Naive thymus-derived CD8-positive, alpha-beta T cell (primary cell): Measurements from ENCODE around the gene FATE1. TPM values are rescaled to one million over a fixed set of nuclear protein-coding genes. Genes with fewer than 3 reads are reported as not detected.

ENCODE experiments used
- ATAC-seq, 2 donors: fragments of 150-1000 bp; cut with Tn5 transposase in 1 of 2; sonication (Bioruptor Pico), chemical (Tn5 transposase) in 1 of 2; 1 replicate in 1 of 2; 2 replicates in 1 of 2; pipeline ENCODE4 v1.10.0; 2021; ENCODE audit warnings: mild to moderate bottlenecking in 2 of 2, moderate library complexity in 2 of 2
- POLR2A ChIA-PET: fragments of 350-600 bp; sonication (Branson Sonifier 250); formaldehyde crosslinking; loops from one replicate; lab custom pipeline; 2021; ENCODE audit warnings: antibody characterized with exemption; lab: Charles Lee
- DNase-seq, 10 donors: peaks; one replicate each; pipeline versions ENCODE4 v3.0.0 to v3.0.0-alpha.2; 2020 to 2022
- H3K27ac Mint-ChIP-seq, 10 donors: one replicate each; pipeline ENCODE4 v1.8.0; 2020 to 2022; ENCODE audit warnings: mild to moderate bottlenecking in 10 of 10, mixed read lengths in 10 of 10, moderate library complexity in 4 of 10, inconsistent platforms in 1 of 10
- H3K27me3 Mint-ChIP-seq, 5 donors: one replicate each; pipeline ENCODE4 v1.8.0; 2021 to 2022; ENCODE audit warnings: mixed read lengths in 5 of 5
- H3K36me3 Mint-ChIP-seq, 3 donors: one replicate each; pipeline ENCODE4 v1.8.0; 2020 to 2022; ENCODE audit warnings: mixed read lengths in 3 of 3, mild to moderate bottlenecking in 2 of 3, inconsistent platforms in 1 of 3
- H3K4me1 Mint-ChIP-seq, 4 donors: one replicate each; pipeline ENCODE4 v1.8.0; 2021 to 2022; ENCODE audit warnings: mixed read lengths in 4 of 4
- H3K4me3 Mint-ChIP-seq, 10 donors: one replicate each; pipeline ENCODE4 v1.8.0; 2020 to 2022; ENCODE audit warnings: mild to moderate bottlenecking in 10 of 10, mixed read lengths in 10 of 10, moderate library complexity in 6 of 10, inconsistent platforms in 1 of 10
- H3K9me3 Mint-ChIP-seq, 9 donors: one replicate each; pipeline ENCODE4 v1.8.0; 2020 to 2022; ENCODE audit warnings: mixed read lengths in 9 of 9, mild to moderate bottlenecking in 3 of 9, inconsistent platforms in 1 of 9, moderate library complexity in 1 of 9
- polyA plus RNA-seq, 3 donors: library from polyadenylated mRNA; unstranded; fragments of 300-500 nt; fragmentation: Illumina TruSeq; gene quantifications; one replicate each; pipeline ENCODE4 v1.2.3, GENCODE V29; 2021
- total RNA-seq, 8 experiments: library from RNA in 2 of 8; stranded (reverse) in 2 of 8; gene quantifications; one replicate each; pipeline ENCODE4 v1.2.3 and lab custom pipeline; 2021 to 2026

Gene FATE1
- total and polyA plus RNA-seq, 5 experiments from 2014 or later, result not detected

DNA sequence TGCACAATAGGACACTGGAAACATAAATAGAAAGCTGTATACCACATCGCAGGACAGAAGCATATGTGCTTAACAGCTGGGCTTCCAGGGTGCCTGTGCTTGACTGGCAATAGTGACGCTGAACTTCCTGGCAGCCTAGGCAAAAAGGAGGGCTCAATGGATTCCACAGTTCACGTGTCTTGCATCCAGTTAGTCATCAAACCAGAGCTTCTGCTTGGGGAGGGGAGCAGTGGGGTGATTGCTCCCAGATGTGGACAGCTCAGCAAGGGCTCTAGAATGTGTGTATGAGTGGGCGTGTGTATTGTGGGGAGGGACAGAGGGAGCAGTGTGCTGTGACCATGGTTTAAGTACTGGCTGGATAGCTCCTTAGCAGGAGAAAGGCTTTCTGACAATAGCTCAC lies 18.3 kb upstream of the FATE1 start:
- POLR2A ChIA-PET, result no interaction called here
- DNase-seq, result no peak
- ATAC-seq, result no peak
- Mint-ChIP-seq H3K4me1 (peaks cover 0 to 5% (median under 1%) of the 10 kb centered on the region in 4 donors), H3K36me3 (no peaks in the 10 kb centered on the region), H3K27ac (no peak overlapping the region), H3K4me3 (no peak overlapping the region), H3K27me3 (peaks cover 6 to 40% (median 20%) of the 10 kb centered on the region in 5 donors), H3K9me3 (no peaks in the 10 kb centered on the region)

DNA sequence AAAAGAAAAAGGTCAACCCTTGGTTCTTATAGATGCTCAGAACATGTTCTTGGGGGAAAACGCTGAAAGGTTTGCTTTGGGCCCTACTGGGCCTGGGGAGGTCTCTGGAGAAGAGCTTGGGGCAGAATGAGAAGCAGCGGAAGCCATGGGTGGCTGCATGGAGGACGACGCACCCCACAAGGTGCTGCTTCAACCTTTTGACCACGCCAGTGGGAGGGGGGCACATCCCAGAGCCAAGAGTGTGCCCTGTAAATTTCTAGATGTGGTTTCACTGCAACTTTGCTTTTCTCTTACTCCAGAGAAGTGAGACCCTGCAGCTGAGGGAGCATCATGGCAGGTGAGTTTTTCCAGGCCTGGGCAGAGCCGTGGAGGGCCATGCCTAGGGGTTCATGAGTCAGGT lies 17.4 kb upstream of the FATE1 start:
- H3K36me3 Mint-ChIP-seq, result no peaks in the 10 kb centered on the region
- ATAC-seq (no peak), DNase-seq (no peak)
- no peak overlapping the region for H3K4me3 Mint-ChIP-seq
- H3K27ac Mint-ChIP-seq, result no peak overlapping the region
- H3K9me3 Mint-ChIP-seq, result no peaks in the 10 kb centered on the region
- POLR2A ChIA-PET, result no interaction called here
- peaks cover 3 to 34% (median 17%) of the 10 kb centered on the region in 5 donors for H3K27me3 Mint-ChIP-seq
- peaks cover 0 to 5% (median 0%) of the 10 kb centered on the region in 4 donors for H3K4me1 Mint-ChIP-seq

DNA sequence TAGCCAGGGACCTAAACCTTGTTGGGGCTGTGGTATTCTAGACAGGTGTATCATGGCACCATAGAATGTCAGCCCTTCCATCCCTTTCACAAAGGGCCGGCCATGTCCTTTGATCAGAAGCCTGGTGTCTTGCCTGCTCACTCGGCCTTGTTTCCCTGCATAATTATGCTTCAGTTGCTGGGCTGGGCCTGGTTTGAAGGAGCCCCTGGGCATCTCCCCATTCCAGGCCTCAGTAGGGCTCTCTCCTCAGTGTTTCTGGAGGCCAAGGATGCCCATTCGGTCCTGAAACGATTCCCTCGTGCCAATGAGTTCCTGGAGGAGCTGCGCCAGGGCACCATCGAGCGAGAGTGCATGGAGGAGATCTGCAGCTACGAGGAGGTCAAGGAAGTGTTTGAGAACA lies 16.1 kb upstream of the FATE1 start:
- H3K4me1 Mint-ChIP-seq, result peaks cover 0 to 4% (median 0%) of the 10 kb centered on the region in 4 donors
- no peak overlapping the region for H3K4me3 Mint-ChIP-seq
- no peak overlapping the region for H3K27ac Mint-ChIP-seq
- H3K9me3 Mint-ChIP-seq, result no peaks in the 10 kb centered on the region
- DNase-seq (no peak), ATAC-seq (no peak)
- peaks cover 3 to 28% (median 12%) of the 10 kb centered on the region in 5 donors for H3K27me3 Mint-ChIP-seq
- POLR2A ChIA-PET, result no interaction called here
- H3K36me3 Mint-ChIP-seq, result no peaks in the 10 kb centered on the region

DNA sequence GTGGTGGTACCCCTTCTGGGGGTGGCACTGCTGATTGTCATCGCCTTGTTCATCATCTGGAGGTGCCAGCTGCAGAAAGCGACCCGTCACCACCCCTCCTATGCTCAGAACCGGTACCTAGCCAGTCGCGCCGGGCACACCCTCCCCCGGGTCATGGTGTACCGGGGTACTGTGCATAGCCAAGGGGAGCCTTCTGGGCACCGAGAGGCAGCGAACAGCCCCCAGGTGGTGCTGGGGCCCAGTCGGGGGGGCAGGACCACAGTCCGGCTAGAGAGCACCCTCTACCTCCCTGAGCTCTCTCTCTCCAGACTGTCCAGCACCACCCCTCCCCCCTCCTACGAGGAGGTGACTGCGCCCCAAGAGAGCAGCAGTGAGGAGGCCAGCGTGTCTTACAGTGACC lies 15.3 kb upstream of the FATE1 start:
- Mint-ChIP-seq H3K27ac (no peak overlapping the region), H3K4me3 (no peak overlapping the region), H3K27me3 (peaks cover 2 to 24% (median 11%) of the 10 kb centered on the region in 5 donors), H3K4me1 (peaks cover 0 to 2% (median 0%) of the 10 kb centered on the region in 4 donors), H3K9me3 (no peaks in the 10 kb centered on the region), H3K36me3 (no peaks in the 10 kb centered on the region)
- DNase-seq, result no peak
- POLR2A ChIA-PET, result no interaction called here
- no peak for ATAC-seq

DNA sequence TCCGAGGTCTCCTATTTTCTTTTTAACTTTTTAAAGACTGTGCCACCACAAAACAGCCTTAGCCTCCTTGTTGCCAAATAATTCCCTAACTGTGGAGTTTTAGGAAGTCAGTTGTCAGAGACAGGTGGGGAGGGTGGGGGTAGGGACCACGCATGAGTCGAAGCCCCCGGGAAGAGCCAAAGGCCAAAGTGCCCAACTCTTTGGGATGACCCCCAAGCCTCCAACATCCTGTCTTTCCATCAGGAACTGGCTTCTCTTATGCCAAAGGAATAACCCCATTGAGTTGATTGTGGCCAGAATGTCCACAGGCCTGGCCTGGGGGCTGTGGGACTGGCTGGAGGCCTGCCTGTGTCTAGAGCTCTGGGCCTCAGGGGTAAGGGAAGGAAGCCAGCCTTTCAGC lies 14.8 kb upstream of the FATE1 start:
- H3K4me1 Mint-ChIP-seq, result no peaks in the 10 kb centered on the region
- POLR2A ChIA-PET, result no interaction called here
- H3K9me3 Mint-ChIP-seq, result no peaks in the 10 kb centered on the region
- H3K36me3 Mint-ChIP-seq, result no peaks in the 10 kb centered on the region
- H3K4me3 Mint-ChIP-seq, result no peak overlapping the region
- ATAC-seq (no peak), DNase-seq (no peak)
- no peak overlapping the region for H3K27ac Mint-ChIP-seq
- peaks cover 0 to 19% (median 6%) of the 10 kb centered on the region in 5 donors for H3K27me3 Mint-ChIP-seq

DNA sequence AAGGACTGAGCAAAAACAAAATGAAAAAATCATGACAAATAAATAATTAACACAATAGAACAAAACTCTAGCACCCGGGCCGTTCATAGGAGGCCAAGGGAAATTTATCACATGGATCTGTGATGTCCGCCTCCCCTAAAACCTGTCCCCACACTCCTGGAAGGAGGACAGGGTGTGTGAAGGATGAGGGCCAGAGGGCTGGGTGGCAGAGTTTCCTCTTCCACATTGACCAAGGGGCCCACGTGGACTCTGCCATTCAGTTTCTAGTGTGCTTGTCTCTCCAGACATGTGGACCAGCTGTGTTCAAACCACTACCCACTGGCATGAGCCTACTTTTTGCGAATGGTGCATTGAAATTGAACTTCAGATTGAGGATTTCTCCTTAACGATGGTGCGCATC lies 14.3 kb upstream of the FATE1 start:
- POLR2A ChIA-PET, result no interaction called here
- Mint-ChIP-seq H3K9me3 (no peaks in the 10 kb centered on the region), H3K4me1 (no peaks in the 10 kb centered on the region), H3K27ac (no peak overlapping the region), H3K36me3 (no peaks in the 10 kb centered on the region), H3K27me3 (peaks cover 0 to 14% (median 6%) of the 10 kb centered on the region in 5 donors), H3K4me3 (no peak overlapping the region)
- no peak for DNase-seq
- no peak for ATAC-seq

DNA sequence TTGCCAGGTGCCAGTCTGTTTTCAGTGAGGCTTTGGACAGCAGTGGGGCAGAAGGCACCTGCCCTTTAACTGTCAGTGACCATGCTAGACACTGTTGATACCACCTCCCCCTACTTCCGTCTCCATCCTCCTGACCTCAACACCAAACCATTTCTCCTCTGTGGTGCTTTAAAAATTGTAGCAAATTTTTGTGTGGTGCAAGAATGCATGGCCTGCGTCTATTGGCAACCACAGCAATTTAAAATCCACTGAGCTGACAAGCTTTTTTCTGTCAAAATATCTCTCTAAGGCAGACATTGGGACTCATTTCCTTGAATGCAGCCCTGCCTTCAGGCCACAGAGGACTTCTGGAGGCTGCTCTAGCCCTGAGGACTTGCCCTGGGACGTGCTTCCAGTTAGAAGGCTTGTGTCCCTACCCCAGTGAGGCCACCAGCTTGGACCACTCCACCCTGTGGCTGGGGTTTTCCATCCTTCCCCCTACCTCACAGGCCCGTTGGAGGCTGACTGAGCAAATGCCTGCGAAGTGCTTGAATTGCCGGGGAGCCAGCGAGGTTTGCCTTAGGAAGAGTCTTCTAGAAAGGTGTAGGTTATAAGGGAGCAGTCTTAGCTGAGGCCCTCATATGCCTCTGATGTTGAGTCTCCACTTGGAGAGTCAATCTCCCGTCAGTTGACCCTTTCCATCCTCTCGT lies 13.7 kb upstream of the FATE1 start:
- ATAC-seq (no peak), DNase-seq (no peak)
- Mint-ChIP-seq H3K27me3 (peaks cover 0 to 8% (median 6%) of the 10 kb centered on the region in 5 donors), H3K9me3 (no peaks in the 10 kb centered on the region), H3K36me3 (no peaks in the 10 kb centered on the region), H3K4me1 (no peaks in the 10 kb centered on the region), H3K4me3 (no peak overlapping the region), H3K27ac (no peak overlapping the region)
- POLR2A ChIA-PET, result no interaction called here

DNA sequence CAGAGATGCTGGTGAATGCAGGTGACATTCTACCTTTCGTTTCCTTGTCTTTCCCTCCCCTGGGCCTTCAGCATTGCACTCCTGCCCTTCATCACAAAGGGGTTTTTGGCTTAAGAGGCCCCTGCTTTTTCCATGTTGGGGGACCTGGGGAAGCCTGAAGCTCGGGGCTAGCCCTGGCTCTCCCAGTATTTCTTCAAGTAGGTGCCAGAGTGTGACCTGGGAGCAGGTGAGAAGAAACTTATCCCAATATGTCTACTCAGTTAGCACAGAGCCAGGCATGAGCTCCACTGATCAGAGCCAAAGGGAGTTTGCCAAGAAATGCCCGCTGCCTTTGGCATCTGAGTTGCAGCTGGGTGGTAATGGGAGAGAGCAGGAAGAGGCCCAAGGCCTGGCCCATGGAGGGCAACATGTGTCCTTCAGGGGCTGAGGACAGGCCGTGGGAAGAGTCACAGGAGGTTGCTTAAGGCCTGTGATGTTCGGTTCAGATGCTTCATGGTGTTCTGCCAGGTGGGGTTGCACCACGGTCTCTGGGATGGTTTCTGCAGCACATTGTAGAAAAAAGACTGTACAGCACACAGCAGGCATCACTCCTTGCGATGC lies 13.0 kb upstream of the FATE1 start:
- POLR2A ChIA-PET, result no interaction called here
- ATAC-seq (no peak), DNase-seq (no peak)
- H3K4me3 Mint-ChIP-seq, result no peak overlapping the region
- H3K27me3 Mint-ChIP-seq, result peaks cover 0 to 3% (median 1%) of the 10 kb centered on the region in 5 donors
- H3K36me3 Mint-ChIP-seq, result no peaks in the 10 kb centered on the region
- H3K9me3 Mint-ChIP-seq, result no peaks in the 10 kb centered on the region
- no peak overlapping the region for H3K27ac Mint-ChIP-seq
- H3K4me1 Mint-ChIP-seq, result no peaks in the 10 kb centered on the region

DNA sequence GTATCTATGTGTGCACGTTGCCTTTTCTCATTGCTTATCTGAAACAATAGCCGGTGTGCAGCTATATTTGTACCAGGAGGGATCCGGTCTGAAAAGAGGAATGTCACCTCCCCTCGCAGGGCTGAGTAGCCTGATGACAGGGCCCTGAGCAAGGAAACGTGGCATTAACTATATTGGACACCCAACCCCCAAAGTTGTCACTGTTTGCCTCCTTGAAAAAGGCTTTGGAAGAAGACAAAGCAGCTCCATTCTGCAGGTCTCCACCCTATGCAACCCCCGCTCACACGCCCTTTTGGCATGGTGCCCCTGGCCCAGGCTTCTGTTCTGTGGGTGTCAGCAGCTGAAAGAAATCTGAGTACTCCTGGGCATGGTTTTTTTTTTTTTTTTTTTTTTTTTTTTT lies 12.3 kb upstream of the FATE1 start:
- Mint-ChIP-seq H3K9me3 (no peaks in the 10 kb centered on the region), H3K27me3 (peaks cover 0 to 3% (median 0%) of the 10 kb centered on the region in 5 donors), H3K4me3 (no peak overlapping the region), H3K4me1 (no peaks in the 10 kb centered on the region), H3K36me3 (no peaks in the 10 kb centered on the region), H3K27ac (no peak overlapping the region)
- no peak for ATAC-seq
- DNase-seq, result no peak
- POLR2A ChIA-PET, result no interaction called here

DNA sequence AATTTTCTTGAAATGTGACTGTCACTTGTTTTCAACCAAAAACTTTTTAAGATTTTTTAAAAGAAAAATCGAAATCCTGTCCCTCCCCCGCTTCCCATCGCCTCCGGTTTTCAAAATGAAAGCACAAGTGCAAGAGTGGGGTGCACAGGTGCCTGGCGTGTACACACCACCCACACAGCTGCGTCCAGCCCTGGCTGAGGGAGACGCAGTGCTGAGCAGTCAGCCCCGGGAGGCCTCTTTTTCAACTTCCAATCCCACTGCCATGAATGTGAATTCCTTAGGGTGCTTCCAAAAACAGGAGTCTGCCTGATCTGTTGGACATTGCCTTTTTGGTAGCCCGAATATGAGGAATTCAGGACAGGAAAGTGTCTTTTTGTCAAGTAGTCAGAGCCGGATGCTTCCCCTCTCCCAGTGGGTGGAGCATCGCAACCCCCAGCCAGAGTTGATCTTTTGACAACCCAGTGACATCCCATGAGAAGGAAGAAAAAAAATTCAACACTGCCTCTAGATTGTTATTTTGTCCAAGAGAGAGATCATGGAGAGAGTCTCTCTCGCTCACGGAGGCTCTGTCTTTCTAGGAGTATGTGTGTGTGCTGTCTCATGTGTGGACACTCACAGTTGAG lies 11.7 kb upstream of the FATE1 start:
- Mint-ChIP-seq H3K4me3 (no peak overlapping the region), H3K4me1 (no peaks in the 10 kb centered on the region), H3K9me3 (no peaks in the 10 kb centered on the region), H3K27ac (no peak overlapping the region), H3K36me3 (no peaks in the 10 kb centered on the region), H3K27me3 (peaks cover 0 to 3% (median 0%) of the 10 kb centered on the region in 5 donors)
- DNase-seq, result no peak
- POLR2A ChIA-PET, result no interaction called here
- ATAC-seq, result no peak

DNA sequence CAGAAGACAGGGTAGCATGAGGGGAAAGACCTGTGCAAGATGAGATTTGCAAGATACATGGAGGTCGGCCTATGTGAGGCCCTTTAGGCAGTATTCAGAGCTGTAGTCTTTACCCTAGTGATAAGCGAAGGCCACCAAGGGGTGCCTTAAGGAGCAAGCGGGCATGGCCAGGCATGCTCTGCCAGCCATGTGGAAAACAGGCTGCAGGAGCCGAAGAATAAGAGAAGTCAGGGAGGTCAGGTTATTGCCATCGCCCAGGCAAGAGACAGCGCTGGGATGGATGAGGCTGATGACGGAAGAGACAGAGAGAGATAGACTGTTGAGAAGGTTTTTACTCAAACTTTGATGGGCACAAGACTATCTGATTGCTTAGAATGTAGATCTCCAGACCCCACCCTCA lies 7.0 kb upstream of the FATE1 start:
- Mint-ChIP-seq H3K4me3 (no peak overlapping the region), H3K4me1 (no peaks in the 10 kb centered on the region), H3K27me3 (peaks cover 0 to 4% (median 0%) of the 10 kb centered on the region in 5 donors), H3K36me3 (no peaks in the 10 kb centered on the region), H3K9me3 (no peaks in the 10 kb centered on the region), H3K27ac (no peak overlapping the region)
- no peak for DNase-seq
- ATAC-seq, result no peak
- POLR2A ChIA-PET, result no interaction called here

DNA sequence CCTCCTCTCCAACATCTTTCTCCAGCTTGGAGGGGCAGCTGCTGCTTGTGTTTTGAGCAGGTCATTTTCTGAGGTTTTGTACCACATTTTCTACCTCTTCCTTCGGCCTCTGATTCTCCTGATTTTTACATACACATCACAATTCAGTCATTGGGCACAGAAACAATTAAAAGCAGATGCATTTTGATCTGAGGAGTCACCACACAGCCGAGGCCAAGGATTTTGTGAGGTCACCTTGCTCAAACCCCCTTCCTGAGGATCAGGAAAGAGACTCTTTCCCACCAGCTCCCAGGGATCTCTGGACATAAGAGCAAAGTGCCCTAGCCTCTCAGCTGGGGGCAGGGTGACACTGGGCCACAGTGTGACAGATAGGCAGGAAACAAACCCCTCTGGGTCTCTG lies 5.4 kb upstream of the FATE1 start:
- no peaks in the 10 kb centered on the region for H3K9me3 Mint-ChIP-seq
- no peak overlapping the region for H3K27ac Mint-ChIP-seq
- peaks cover 0 to 4% (median 0%) of the 10 kb centered on the region in 5 donors for H3K27me3 Mint-ChIP-seq
- no peaks in the 10 kb centered on the region for H3K4me1 Mint-ChIP-seq
- H3K36me3 Mint-ChIP-seq, result no peaks in the 10 kb centered on the region
- no peak overlapping the region for H3K4me3 Mint-ChIP-seq
- POLR2A ChIA-PET, result no interaction called here
- DNase-seq (no peak), ATAC-seq (no peak)

DNA sequence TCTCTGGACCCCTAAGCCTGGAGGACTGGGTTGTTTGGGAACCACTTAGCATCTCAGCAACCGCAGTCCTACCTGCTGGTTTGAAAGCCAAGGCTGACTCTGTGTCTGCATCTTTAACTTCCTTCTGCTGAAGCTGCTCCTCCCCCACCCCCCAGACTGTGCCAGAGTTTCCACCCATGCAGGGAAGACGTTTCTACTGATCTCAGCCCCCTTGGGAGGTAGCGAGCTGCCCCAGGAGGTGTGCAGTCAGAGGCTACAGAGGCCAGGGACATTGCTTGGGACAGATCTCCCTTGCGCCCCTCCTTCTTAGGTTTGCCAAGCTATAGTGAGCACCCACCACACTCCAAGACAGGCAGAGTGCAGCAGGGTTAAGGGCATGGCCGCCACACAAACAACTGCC lies 4.7 kb upstream of the FATE1 start:
- no peak overlapping the region for H3K4me3 Mint-ChIP-seq

More for the DNA sequence above, 4.7 kb upstream of the FATE1 start:
- Mint-ChIP-seq H3K4me1 (no peaks in the 10 kb centered on the region), H3K27me3 (peaks cover 0 to 7% (median 0%) of the 10 kb centered on the region in 5 donors), H3K36me3 (no peaks in the 10 kb centered on the region), H3K27ac (no peak overlapping the region), H3K9me3 (no peaks in the 10 kb centered on the region)
- DNase-seq (no peak), ATAC-seq (no peak)
- POLR2A ChIA-PET, result no interaction called here
